Heart left ventricle (tissue), 16 donors: ENCODE results near the gene CDH26. TPM values are rescaled to one million over a fixed set of nuclear protein-coding genes. Genes with fewer than 3 reads are reported as not detected.

Experiments
- ATAC-seq, 4 donors: fragments of 200-7000 bp; cut with Tn5 transposase; one replicate each; pipeline ENCODE4 v1.9.1; 2020 to 2022; ENCODE audit warnings: moderate library complexity in 4 of 4, mild to moderate bottlenecking in 3 of 4, moderate number of reproducible peaks in 1 of 4
- DNase-seq, 5 donors: peaks; one replicate each; pipeline ENCODE4 v3.0.0-alpha.2; 2020
- H3K27ac ChIP-seq, 12 donors: fragments of 200-600 bp; sonication (generic) in 4 of 12; one replicate each; pipeline versions ENCODE4 v1.5.0 to v1.8.0; 2016 to 2022; ENCODE audit warnings: mild to moderate bottlenecking in 2 of 12
- H3K27me3 ChIP-seq, 9 donors: fragments of 200-600 bp; sonication (generic) in 2 of 9; one replicate each; pipeline versions ENCODE4 v1.5.1 to v1.8.0; 2016 to 2022; ENCODE audit warnings: mild to moderate bottlenecking in 3 of 9
- H3K36me3 ChIP-seq, 9 donors: fragments of 200-600 bp; sonication (generic) in 2 of 9; one replicate each; pipeline versions ENCODE4 v1.5.0 to v1.8.0; 2018 to 2022; ENCODE audit warnings: mild to moderate bottlenecking in 2 of 9
- H3K4me1 ChIP-seq, 12 donors: fragments of 200-600 bp; sonication (generic) in 4 of 12; one replicate each; pipeline versions ENCODE4 v1.5.0 to v1.8.0; 2016 to 2022; ENCODE audit warnings: mild to moderate bottlenecking in 3 of 12
- H3K4me3 ChIP-seq, 12 donors: fragments of 200-600 bp; sonication (generic) in 4 of 12; one replicate each; pipeline versions ENCODE4 v1.5.0 to v1.8.0; 2017 to 2022; ENCODE audit warnings: mild to moderate bottlenecking in 9 of 12, moderate library complexity in 4 of 12
- H3K9me3 ChIP-seq, 12 donors: fragments of 200-600 bp; sonication (generic) in 4 of 12; one replicate each; pipeline versions ENCODE4 v1.5.0 to v1.8.0; 2016 to 2022; ENCODE audit warnings: mild to moderate bottlenecking in 1 of 12
- POLR2A ChIP-seq, 2 donors: fragments of 450-650 bp; IDR thresholded peaks; one replicate each; pipeline ENCODE4 v1.6.1; 2017; ENCODE audit warnings: antibody characterized with exemption in 2 of 2, mild to moderate bottlenecking in 2 of 2, moderate library complexity in 2 of 2
- WGBS, 4 donors: extraction: QIAGEN DNeasy Blood & Tissue Kit in 2 of 4; methylation state at CpG; one replicate each; pipeline versions ENCODE4 v1.1.5 to v1.1.7; 2013 to 2018; 5-methylcytosine and 5-hydroxymethylcytosine counted together
- intact Hi-C, 10 donors: fragments of 100-400 bp; cut with DNase I; formaldehyde crosslinking; loops; one replicate each; pipeline versions ENCODE4 v1.11.1 to v1.14.2; 2022
- polyA plus RNA-seq, 2 donors: library from polyadenylated mRNA; stranded (reverse); fragments of 200-250 nt; gene quantifications; one replicate each; pipeline ENCODE4 v1.2.3, GENCODE V29; 2013
- total RNA-seq, 9 donors: library from RNA; depleted of rRNA in 2 of 9; stranded (reverse); fragments of >200 nt in 2 of 9; fragmentation: NEBNext Ultra II Directional in 3 of 9; extraction: Animal tissue kit (Norgen Biotek cat#: 25700) in 3 of 9; gene quantifications; one replicate each; pipeline versions ENCODE4 v1.1.0 to v1.2.4, GENCODE V29; 2016 to 2023
- TF ChIP-seq, protein P1 (sequence below), 12 donors: fragments of 200-600 bp; sonication (generic) in 4 of 12; IDR thresholded peaks; one replicate each; pipeline versions ENCODE4 v1.5.0 to v1.8.0; 2018 to 2022; ENCODE audit warnings: antibody characterized with exemption in 12 of 12, mild to moderate bottlenecking in 5 of 12
- donor health status: ischemic (EF 13 %, LVEDD 7.1; RV severe dilation, severe dysfunction).
- donor health status: healthy with polysubstance abuse.
- donor health status: DM: no; HTN: yes; CAD: no.
- donor health status: DM: no; HTN: no; CAD: no.
- donor health status: ischemic (EF 25% LVEDD 6.9; RV normal size, moderate dysfunction).
- donor health status: ischemic (EF 25% LVEDD 5.7; RV mildly dilated, moderate dysfunction).
- donor health status: healthy.
- donor health status: DM: yes; HTN: yes; CAD: no.
- donor health status: ischemic (EF 35%, LVEDD 5.7; RV mildly dilated, moderate dysfunction).
- donor health status: nonischemic (EF 11% LVEDD 7.7; RV severe dilation, severe dysfunction).
- donor health status: DM: yes; HTN: yes; CAD: no.
- donor health status: PGD.
- donor health status: ischemic (EF 29% LVEDD 5.4; RV normal size, mild dysfunction).
- donor health status: nonischemic (EF 23%, LVEDD 6.1; RV moderate dilation, normal function).

The CDH26 gene
- total and polyA plus RNA-seq, 11 donors: 0.30 to 2.0 (median 0.98) TPM

DNA sequence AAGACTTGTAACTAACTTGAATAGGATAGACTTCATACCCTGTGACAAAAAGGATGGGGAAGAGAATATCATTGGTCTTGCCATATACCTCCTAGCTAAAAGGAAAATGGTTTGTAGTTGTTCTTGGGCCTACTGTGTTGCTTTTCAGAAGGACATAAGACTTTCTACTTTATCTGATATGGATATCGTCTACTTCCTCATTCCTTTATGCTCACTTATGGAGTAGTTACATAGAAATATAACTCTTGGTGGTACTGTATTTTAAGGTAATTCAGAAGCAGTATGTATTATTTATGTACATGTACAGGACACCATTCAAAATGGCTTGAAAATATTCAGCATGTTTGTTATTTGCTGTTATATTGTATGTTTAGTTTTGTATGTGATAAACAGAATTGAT, 10.0 kb upstream of the CDH26 start:
- H3K36me3 ChIP-seq: peaks cover 0 to 69% (median 26%) of the 10 kb centered on the region in 9 donors
- ATAC-seq (no peak), DNase-seq (no peak)
- TF ChIP-seq, protein P1, sequence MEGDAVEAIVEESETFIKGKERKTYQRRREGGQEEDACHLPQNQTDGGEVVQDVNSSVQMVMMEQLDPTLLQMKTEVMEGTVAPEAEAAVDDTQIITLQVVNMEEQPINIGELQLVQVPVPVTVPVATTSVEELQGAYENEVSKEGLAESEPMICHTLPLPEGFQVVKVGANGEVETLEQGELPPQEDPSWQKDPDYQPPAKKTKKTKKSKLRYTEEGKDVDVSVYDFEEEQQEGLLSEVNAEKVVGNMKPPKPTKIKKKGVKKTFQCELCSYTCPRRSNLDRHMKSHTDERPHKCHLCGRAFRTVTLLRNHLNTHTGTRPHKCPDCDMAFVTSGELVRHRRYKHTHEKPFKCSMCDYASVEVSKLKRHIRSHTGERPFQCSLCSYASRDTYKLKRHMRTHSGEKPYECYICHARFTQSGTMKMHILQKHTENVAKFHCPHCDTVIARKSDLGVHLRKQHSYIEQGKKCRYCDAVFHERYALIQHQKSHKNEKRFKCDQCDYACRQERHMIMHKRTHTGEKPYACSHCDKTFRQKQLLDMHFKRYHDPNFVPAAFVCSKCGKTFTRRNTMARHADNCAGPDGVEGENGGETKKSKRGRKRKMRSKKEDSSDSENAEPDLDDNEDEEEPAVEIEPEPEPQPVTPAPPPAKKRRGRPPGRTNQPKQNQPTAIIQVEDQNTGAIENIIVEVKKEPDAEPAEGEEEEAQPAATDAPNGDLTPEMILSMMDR (IDR thresholded peaks at IDR 0.05): no peak
- TF ChIP-seq POLR2A (IDR thresholded peaks at IDR 0.05): no peak
- H3K27ac ChIP-seq: peak overlapping the region in 1 of 12 donors; percentile 35
- H3K4me1 ChIP-seq: peaks cover 0 to 40% (median 19%) of the 10 kb centered on the region in 12 donors
- H3K27me3 ChIP-seq: no peaks in the 10 kb centered on the region
- no peaks in the 10 kb centered on the region for H3K9me3 ChIP-seq
- intact Hi-C loops: loop anchor here in 6 of 10 donors (5.0 to 10.0 kb wide), 4 partner anchors 87 to 107 kb away; no protein-coding TSS in a partner anchor
- H3K4me3 ChIP-seq: no peak overlapping the region
- 37 to 57% (median 44%) methylated on average over 1 of the region's 1 CpG for WGBS, 4 donors

DNA sequence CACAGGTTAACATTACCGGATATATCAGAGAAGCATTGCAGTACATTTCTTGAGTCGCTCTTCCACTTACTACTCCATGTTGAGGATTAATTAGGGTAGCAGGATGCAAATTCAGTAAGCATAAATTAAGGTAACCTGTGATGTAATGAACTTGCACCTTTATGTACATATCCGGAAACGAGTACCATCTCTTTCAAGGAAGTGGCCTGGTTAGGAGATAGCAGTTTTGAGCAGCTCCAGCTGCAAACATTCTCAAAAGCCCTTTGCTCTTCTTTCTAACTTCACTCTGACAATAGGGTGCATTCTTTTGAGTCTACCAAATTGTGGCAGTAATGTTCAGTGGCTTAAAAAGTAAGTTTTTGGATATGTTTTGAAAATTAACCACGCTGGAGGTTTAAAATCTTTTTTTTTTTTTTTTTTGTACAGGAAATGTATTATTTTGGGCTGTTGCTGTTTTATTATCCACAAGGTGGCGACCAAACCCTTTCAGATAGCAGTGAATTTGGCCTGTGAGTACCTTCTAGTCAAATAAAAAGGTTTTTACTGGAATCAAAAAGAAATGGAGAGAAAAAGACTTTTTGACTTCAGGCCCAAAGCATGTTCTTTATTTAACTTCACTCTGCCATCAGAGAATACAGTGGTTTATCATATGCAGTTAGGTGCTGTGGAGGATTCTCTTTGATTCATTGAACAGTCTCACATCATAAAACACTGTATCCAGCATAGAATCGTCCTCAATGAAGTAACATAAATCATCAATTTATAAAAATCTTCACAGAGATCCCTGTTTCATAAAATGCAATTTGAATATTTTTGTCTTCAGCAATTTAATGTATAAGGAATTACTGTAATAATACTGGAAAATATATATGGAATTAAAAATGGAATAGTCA, 9.1 kb upstream of the CDH26 start:
- no peak for DNase-seq
- TF ChIP-seq, protein P1 (IDR thresholded peaks at IDR 0.05): peak; percentile 40 to 78 (median 66)
- no peak for TF ChIP-seq POLR2A (IDR thresholded peaks at IDR 0.05)
- no peaks in the 10 kb centered on the region for H3K9me3 ChIP-seq
- no peak overlapping the region for H3K4me3 ChIP-seq
- no peaks in the 10 kb centered on the region for H3K27me3 ChIP-seq
- peak overlapping the region in 2 of 12 donors; percentile 4 to 35 for H3K27ac ChIP-seq
- peak in 2 of 4 donors; percentile 28 to 41 for ATAC-seq
- intact Hi-C loops: loop anchor here in 6 of 10 donors (5.0 to 10.0 kb wide), 4 partner anchors 86 to 106 kb away; no protein-coding TSS in a partner anchor
- H3K36me3 ChIP-seq: peaks cover 0 to 60% (median 18%) of the 10 kb centered on the region in 9 donors
- peaks cover 0 to 40% (median 19%) of the 10 kb centered on the region in 12 donors for H3K4me1 ChIP-seq
- WGBS, 4 donors: 34 to 43% (median 40%) methylated on average over 7 of the region's 7 CpGs

DNA sequence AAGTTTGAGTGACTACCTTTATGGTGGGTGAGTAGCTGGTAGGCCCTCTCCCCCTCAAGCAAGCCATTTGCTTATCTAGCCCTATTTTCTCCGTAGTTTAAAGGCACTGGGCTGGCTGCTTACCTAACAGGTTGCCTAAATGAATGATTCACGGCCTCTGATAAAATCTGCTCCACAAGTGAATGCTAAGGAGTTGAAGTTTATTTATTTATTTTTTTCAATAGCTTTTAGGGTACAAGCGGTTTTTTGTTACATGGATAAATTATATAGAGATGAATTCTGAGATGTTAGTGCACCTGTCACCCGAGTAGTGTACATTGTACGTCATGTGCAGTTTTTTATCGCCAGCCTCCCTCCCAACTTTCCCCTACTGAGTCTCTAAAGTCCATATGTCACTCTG, 8.3 kb upstream of the CDH26 start:
- Histone ChIP-seq H3K36me3 (peaks cover 0 to 52% (median 9%) of the 10 kb centered on the region in 9 donors), H3K9me3 (no peaks in the 10 kb centered on the region), H3K4me3 (no peak overlapping the region), H3K27me3 (no peaks in the 10 kb centered on the region), H3K4me1 (peaks cover 0 to 35% (median 19%) of the 10 kb centered on the region in 12 donors), H3K27ac (no peak overlapping the region)
- 93 to 96% (median 94%) methylated on average over 6 of the region's 6 CpGs for WGBS, 4 donors
- ATAC-seq (peak in 1 of 4 donors; percentile 23), DNase-seq (no peak)
- TF ChIP-seq POLR2A (IDR thresholded peaks at IDR 0.05): no peak
- TF ChIP-seq, protein P1 (IDR thresholded peaks at IDR 0.05): no peak
- intact Hi-C loops: loop anchor here in 6 of 10 donors (5.0 to 10.0 kb wide), 4 partner anchors 85 to 105 kb away; no protein-coding TSS in a partner anchor

DNA sequence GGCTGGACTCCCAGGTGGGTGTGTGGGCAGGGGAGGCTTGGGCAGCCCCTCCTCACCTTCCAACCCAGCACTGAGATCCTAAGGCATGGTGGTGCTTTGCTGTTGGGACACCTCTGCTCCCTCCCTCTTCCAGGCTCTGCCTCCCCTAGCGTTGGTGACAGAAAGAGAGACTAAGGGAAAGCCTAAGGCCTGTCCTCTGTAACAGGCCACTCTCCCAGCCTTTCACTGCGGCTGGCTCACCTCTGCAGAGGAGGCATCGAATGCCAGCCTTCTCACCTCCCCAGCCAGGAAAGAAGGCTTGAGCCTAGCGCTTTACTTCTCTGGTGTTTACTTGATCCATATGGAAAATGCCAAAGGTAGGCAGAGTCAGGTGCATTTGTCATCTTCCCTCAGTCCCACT, 3.5 kb upstream of the CDH26 start:
- WGBS, 4 donors: 91 to 95% (median 94%) methylated on average over 4 of the region's 4 CpGs
- no peak for ATAC-seq
- Histone ChIP-seq H3K9me3 (no peaks in the 10 kb centered on the region), H3K27me3 (no peaks in the 10 kb centered on the region), H3K36me3 (peaks cover 0 to 34% (median 9%) of the 10 kb centered on the region in 9 donors), H3K27ac (no peak overlapping the region), H3K4me3 (no peak overlapping the region), H3K4me1 (no peaks in the 10 kb centered on the region)
- no peak for DNase-seq
- no peak for TF ChIP-seq POLR2A (IDR thresholded peaks at IDR 0.05)
- TF ChIP-seq, protein P1 (IDR thresholded peaks at IDR 0.05): no peak
- intact Hi-C loops: no loop called here
